WI38 (cell line): ENCODE measurements around the gene DNAAF8.

ENCODE experiments used
- H3K4me3 ChIP-seq: 2 replicates; pipeline ENCODE4 v1.5.1; 2011; ENCODE audit warnings: low read depth, mild to moderate bottlenecking, control low read depth, low read length
- TF ChIP-seq, protein P1 (sequence below): IDR thresholded peaks from 2 replicates; pipeline ENCODE4 v1.5.1; 2012; ENCODE audit warnings: low read depth, mild to moderate bottlenecking, control low read depth, low read length

The DNAAF8 gene

DNA sequence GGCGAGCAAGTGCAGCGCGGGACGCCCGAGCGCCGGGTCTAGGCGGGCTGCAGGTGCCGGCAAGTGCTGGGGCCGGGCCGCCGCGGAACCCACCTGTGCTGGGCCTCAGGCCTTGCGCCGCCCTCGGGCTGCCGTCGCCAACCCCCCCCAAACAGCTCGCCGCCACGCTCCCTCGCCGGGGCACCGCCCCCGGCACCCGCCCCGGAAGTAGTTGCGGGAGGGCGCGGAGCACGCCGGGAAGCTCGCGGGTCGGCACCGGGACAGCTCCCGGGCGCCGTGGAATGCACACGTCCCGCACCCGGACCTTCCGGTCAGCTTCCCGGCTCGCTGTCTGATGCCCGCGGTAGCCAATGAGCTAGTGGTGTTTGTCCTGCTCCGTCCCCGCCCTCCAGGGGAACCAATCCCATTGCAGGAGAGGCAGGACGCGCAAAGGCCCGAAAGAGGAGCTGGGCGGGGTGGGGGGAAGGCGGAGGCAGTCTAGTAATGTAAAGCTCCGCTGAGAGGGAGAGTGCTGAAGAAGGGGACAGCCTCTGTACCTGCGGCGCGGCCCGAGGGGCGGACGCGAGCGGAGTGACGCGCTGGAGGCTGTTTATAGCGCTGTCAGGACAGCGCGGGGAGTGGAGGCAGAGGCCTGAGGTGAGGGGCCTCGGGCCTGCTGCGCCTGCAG is at the start of gene DNAAF8, which contains the start of gene ANKS3:
DNAAF8 (plus strand) TSS at position 475 of the 667 bp plus-strand sequence. CDS start 1,978 bp downstream, outside the sequence.
ANKS3 (minus strand) TSS at position 209 of the 667 bp plus-strand sequence. CDS start 4,122 bp downstream, outside the sequence.
- TF ChIP-seq, protein P1, sequence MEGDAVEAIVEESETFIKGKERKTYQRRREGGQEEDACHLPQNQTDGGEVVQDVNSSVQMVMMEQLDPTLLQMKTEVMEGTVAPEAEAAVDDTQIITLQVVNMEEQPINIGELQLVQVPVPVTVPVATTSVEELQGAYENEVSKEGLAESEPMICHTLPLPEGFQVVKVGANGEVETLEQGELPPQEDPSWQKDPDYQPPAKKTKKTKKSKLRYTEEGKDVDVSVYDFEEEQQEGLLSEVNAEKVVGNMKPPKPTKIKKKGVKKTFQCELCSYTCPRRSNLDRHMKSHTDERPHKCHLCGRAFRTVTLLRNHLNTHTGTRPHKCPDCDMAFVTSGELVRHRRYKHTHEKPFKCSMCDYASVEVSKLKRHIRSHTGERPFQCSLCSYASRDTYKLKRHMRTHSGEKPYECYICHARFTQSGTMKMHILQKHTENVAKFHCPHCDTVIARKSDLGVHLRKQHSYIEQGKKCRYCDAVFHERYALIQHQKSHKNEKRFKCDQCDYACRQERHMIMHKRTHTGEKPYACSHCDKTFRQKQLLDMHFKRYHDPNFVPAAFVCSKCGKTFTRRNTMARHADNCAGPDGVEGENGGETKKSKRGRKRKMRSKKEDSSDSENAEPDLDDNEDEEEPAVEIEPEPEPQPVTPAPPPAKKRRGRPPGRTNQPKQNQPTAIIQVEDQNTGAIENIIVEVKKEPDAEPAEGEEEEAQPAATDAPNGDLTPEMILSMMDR = no peak
- peak within 1 kb of the TSS; percentile 97 for H3K4me3 ChIP-seq

DNA sequence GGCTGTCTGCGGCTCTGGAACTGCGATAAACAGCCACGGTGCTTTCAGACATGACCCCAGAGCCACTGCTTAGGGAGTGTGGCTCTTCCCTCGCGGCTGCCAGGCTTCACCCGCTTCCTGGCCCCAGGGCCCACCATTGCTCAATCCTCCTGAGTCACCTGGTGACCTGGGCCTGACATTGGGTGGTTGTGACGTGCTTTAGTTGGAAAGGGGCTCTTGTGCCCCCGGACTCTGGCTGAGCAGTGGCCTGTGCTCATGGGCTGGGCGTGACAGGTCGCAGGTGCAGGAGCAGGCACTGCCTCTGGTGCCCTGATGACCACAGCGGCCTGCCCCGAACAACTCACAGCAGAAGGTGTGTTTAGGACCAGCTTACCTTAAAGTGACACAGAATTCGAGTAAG is 49.6 kb upstream of the DNAAF8 start:
- H3K4me3 ChIP-seq = no peak overlapping the region

DNA sequence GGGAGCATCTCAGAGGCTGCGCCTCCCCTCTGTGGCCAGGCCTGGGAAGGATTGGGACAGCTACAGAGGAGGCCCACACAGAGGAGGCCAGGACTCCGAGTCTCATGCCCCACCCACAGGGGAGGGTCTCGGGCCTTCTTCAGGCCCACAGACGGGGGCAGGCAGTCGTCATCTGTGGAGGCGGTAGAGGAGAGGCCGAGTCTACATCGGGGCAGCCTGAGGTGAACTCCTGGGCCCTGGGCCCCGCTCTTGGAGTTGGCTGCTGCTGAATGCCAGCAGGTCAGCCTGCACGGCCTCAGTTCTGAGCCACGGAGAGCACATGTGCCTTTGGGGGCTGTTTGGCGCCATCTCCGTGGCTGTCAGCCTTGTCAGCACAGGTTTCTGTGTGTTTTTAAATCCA is 49.0 kb upstream of the DNAAF8 start:
- TF ChIP-seq, protein P1 = no peak
- no peak overlapping the region for H3K4me3 ChIP-seq

More for the DNA sequence above, 49.6 kb upstream of the DNAAF8 start:
- TF ChIP-seq, protein P1 = no peak

DNA sequence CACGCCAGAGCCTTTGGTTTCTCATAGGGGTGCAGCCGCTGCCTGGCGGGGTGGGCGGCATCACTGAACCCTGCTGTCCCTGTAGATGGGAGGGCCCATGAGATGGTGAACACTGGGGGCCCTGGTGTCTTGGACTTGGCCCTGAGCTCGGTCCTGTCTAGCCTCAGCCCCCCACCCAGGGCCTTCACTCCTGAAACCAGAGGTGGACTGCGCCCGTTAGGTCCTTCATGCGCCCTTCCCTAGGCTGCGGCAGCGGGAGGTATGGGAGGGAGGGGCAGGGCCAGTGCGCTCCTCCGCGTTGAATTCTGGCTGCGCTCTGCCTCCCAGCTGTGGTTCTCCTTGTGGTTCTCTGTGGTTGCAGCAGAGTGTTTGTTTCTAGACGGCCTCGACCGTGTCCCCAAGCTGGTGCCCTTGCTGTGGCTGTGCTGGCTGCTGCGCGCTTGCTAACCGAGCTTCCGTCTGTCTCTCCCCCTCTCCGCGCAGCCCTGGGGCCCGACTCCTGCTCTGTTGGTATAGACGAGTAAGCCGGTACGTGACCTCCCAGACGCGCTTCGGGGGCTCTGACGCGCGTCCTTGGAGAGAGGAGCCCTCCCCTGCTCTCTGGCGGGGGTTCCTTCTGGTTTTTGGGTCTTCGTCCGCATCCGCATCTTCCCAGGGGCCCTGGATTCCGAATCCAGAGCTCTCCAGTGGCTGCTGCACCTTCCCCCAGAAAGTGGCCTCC is 48.4 kb upstream of the DNAAF8 start:
- no peak overlapping the region for H3K4me3 ChIP-seq

GRCh38 chr16:4686497-4687210 is 47.7 kb upstream of the DNAAF8 start:
- no peak overlapping the region for H3K4me3 ChIP-seq
- TF ChIP-seq, protein P1 = no peak

More for the DNA sequence above, 48.4 kb upstream of the DNAAF8 start:
- TF ChIP-seq, protein P1 = no peak

DNA sequence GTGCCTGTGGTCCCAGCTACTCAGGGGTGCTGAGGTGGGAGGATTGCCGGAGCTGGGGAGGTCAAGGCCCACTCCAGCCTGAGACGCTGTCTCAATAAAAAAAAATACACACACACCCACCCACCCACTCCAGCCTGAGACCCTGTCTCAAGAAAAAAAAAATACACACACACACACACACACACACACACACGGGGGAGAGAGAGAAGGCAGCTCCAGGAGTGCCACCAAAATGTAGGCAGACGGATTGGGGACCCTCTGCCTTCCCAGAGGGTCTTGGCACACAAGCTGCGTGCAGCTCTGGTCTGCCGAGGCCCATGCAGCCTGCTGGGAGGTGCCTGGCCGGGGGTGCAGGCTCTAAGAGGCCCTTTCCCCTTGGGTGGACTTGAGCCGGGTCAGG is 46.9 kb upstream of the DNAAF8 start:
- TF ChIP-seq, protein P1 = no peak
- no peak overlapping the region for H3K4me3 ChIP-seq
